Effector CD4-positive, alpha-beta T cell (primary cell): ENCODE data around the gene GTF2A1L.
"Not testable (repeated sequence)": the region's sequence is repeated elsewhere in the genome, so short reads cannot be mapped to it uniquely, and the experiment has no call there.

ENCODE experiments used
- DNase-seq: peaks from one replicate; pipeline ENCODE4 v3.0.0-alpha.2; 2020

GTF2A1L gene

GRCh38 chr2:48614581-48614980, 3.1 kb upstream of the GTF2A1L start:
- not testable (repeated sequence) for DNase-seq

DNA sequence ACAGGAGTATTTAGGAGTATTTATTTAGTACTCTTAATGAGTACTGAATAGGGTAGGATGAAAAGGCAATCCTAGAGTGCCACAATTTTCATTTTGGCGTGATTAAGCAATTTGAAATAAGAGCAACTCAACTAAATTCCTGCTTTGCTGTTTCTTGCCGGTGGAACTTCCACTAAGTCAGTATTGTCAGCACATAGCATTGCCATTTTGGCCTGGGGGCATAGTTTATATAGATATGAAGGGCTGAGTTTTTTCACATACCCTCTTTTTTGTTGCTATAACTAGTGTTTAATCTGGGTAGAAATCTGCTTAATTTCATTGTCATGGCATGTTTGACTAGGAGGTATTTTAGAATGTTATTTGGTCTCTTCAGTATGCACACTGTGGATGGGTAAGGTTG, 1.9 kb downstream of the GTF2A1L start:
- DNase-seq: no peak

GRCh38 chr2:48620604-48621003, 2.9 kb downstream of the GTF2A1L start:
- DNase-seq: no peak

DNA sequence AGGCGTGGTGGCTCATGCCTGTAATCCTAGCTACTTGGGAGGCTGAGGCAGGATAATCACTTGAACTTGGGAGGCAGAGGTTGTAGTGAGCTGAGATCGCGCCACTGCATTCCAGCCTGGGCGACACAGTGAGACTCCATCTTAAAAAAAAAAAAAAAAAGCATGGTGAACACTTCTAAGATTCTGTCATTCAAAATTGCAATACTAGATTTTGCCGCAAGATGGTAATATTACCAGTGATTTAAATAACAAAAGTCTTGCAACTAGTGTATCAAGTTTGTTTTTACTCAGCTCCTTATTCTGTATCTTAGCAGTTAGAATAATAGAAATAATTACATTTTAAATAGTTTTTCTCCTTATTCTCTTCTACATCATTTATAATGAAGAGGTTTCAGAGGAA, 5.0 kb downstream of the GTF2A1L start:
- DNase-seq: not testable (repeated sequence)

GRCh38 chr2:48624696-48625095, 7.0 kb downstream of the GTF2A1L start:
- DNase-seq: no peak

DNA sequence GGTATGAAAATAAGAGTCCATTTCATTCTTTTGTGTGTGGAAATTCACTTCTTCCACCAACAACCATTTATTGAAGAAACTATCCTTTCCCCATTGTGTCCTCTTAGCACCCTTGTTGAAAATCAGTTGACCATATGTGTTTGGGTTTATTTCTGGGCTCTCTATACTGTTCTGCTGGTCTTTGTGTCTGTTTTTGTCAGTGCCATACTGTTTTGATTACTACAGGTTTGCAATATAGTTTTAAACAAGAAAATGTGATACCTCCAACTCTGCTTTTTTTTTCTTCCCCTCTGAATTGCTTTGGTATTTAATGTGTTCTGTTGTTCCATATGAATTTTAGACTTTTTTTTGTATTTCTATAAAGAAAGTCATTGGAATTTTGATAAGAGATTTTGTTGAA, 8.4 kb downstream of the GTF2A1L start:
- DNase-seq: no peak

DNA sequence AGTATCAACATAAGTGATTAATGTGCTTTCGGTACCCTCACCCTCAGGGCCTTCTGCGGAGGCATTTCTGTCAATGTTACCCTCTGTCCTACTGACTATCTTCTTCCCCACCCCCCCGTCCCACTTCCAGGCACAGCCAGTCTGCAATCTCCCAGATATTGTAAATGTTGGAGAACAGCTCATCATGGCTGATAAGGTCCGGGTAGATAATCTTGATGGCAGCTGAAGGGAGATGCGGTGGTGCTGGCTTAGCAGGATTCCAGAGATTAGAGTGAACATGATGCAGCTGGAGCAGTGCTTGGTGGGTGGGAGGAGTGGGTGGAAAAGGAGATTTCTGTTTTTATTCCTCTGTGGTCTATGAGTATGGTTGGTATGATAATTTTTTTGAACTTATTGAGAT, 15.5 kb downstream of the GTF2A1L start:
- no peak for DNase-seq

DNA sequence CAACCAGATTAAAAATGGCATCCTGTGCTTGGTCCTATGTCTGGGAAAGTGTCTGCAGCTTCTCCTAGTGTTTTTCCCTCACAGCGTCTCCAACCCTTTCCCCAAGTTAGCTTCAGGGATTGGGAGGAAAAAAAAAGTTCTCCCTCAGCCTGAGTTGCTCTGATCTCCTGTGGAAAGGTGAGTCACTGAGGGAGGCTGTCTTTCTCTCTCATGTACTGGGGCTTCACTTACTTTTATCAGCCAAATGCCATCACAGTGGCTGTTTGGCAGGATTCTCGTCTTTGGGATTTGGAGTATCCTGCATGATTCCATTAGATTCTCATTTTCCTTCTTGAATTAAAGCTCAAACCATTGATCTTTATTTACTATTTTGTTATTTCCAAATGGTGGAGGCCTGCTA, 18.1 kb downstream of the GTF2A1L start:
- no peak for DNase-seq

- no peak for DNase-seq
These were observed 20.6 kb downstream of the GTF2A1L start for GRCh38 chr2:48638261-48638660.

GRCh38 chr2:48651158-48651790, 33.6 kb downstream of the GTF2A1L start:
- DNase-seq: no peak

DNA sequence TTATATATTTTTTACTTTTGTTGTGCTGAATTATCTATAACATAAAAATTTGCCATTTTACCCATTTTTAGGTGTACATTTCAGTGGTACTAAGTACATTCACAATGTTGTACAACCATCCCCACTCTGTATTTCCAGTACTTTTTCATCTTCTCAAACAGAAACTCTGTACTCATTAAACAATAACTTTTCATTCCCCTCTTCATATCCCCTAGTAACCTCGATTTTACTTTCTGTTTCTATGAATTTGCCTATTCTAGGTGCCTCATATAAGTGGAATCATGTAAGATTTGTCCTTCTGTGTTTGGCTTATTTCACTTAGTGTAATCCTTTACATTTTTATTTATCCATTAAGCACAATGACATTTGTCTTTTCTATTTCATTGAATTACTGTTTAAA, 51.3 kb downstream of the GTF2A1L start:
- no peak for DNase-seq

- no peak for DNase-seq
These were observed 55.9 kb downstream of the GTF2A1L start for GRCh38 chr2:48673581-48673980.

DNA sequence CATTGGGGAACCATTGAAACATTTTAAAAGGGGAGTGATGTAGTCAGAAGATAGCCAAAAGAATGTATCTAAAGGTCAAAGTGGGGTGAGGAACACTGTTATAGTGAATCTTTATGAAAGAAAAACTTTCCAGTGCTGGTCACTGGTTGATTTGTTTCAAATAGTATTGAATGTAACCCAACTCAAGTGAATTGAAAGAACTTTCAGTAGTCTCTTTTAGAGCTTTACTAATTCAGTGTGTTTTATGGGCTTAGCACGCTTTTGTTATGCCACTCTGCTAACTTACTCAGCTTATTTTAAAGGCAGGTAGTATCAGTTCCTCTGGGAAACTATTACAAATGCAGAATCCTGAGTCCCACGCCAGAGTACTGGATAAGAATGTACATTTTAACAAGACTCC, 57.3 kb downstream of the GTF2A1L start:
- no peak for DNase-seq

DNA sequence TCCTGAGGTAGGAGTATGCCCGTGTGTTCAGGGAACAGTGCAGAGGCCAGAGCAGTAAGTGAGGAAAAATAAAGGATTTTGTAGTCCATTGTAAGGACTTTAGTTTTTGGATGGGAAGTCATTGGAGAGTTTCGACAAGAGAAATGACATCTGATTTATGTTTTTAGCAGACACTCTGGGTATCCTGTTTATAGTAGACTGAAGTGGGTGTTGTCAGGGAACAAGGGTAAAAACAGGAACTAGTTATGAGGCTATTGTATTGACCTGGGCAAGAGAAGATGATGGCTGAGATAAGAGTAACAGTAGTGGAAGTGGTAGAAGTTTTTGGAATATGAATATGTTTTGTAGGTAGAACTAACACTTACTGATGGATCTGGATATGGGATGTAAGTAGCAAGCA, 59.8 kb downstream of the GTF2A1L start:
- no peak for DNase-seq

DNA sequence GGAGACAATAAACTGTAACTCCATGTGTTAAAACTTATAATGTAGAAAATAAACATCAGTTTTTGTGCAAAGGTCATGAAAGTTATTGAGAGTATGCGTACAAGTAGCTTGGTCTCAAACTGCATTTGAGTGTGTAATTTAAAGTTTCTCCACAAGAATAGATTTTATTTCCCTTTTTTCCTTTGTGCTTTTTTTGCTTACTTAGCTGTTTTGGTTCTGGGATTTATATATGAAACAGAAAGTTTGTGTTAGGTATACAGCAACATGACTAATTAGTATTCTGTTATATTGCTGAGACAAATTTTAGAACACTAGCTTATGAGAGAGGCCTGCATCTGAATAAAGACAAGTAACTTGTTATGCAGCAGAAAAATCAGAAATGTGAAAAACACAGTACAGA, 67.5 kb downstream of the GTF2A1L start:
- DNase-seq: no peak

DNA sequence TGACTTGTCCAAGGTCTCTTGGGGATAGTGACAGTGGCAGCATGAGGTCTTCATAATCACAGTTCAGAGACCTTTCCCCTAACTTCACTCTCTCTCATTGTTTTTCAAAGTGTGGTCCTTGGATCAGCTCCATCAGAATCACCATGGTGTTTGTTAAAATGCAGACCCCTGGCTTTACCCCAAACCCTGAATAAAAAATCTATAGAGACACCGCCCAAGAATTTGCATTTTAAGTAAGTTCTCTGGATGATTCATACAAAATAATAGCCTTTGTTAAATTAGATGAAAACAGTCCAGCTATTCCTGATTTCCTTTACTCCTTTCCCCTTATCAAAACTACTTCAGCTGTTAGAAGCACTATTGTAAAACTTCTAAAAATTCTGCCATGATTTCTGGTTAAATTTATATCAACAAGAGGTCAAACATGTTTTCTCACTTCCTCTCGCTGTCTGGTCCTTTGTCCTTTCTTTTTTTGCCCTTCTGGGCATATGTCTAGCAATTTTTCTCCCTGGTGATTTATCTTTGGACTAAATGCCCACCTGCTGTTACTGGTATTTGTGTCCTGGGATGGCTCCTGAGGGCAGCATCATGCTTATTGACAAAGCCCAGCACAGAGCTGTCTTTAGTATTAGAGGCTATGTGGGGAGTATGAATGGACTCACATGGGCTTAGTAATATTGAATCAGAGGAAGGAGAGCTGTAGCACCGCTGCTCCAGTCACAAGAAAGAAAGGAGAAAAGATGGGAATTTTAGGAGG, 74.5 kb downstream of the GTF2A1L start:
- DNase-seq: no peak

DNA sequence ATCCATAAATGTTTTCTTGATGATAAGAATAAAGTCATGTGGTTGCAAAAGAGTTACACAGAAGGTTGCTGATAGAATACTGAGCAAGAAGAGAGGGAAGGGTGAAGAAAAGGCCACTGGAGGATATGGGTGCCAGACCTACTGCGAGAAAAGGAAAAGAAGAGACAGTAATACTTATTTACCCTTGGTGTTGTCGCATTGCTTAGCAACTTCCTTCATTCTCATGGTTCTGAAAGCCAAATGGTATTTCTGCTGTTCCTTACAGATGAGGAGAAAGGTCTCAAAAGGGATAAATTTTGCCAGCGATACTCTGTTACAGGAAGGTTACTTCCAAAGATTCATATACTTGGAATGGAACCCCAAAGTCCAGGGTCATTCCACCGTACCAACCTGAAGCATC, 75.4 kb downstream of the GTF2A1L start:
- no peak for DNase-seq

GRCh38 chr2:48693645-48694044, 76.0 kb downstream of the GTF2A1L start:
- no peak for DNase-seq

GRCh38 chr2:48694149-48694548, 76.5 kb downstream of the GTF2A1L start:
- no peak for DNase-seq

GRCh38 chr2:48695991-48696390, 78.3 kb downstream of the GTF2A1L start:
- DNase-seq: no peak

GRCh38 chr2:48696881-48697280, 79.2 kb downstream of the GTF2A1L start:
- DNase-seq: no peak

DNA sequence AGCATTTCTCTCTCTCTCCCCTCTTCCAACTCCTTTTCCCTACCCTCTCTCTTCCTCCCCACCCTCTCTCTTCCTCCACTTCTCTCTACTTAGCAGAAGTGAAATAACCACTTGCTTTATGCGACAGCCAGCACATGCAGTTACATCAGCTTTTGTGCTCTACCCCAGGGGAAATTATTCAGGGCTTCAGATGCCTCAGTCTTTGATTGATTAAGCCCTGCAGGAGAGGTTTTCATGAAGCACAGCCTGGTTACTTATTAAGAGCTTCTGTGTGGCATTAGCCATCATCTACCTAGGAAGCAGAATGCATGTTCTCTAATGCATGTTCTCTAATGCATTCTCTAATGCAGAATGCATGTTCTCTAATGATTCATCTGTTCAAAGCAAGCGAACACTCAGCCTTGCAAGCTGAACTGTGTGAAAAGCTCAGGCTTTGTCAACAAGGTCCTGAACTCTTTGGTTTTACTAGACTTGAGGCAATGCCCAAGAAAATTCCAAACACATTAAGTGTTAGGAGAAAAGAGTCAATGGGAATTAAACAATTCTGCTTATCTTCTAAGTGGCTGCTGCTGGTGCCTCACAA, 81.8 kb downstream of the GTF2A1L start:
- no peak for DNase-seq

GRCh38 chr2:48703621-48704020, 86.0 kb downstream of the GTF2A1L start:
- DNase-seq: not testable (repeated sequence)

DNA sequence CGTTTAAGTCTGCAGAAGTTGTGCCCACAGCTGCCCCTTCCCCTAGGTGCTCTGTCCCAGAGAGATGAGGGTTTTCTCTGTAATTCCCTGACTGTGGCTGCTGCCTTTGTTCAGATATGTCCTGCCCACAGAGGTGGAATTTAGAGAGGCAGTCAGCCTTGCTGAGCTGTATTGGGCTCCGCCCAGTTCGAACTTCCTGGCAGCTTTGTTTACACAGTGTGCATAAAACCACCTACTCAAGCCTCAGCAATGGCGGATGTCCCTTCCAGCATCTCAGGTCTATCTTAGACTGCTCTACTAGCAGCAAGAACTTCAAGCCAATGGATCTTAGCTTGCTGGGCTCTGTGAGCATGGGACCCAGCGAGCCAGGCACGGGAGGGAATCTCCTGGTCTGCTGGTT, 89.8 kb downstream of the GTF2A1L start:
- no peak for DNase-seq
